CD14-positive monocyte (primary cell): ENCODE results near the gene RPLP2. TPM values are rescaled to one million over a fixed set of nuclear protein-coding genes. Genes with fewer than 3 reads are reported as not detected.

Experiments used
- DNase-seq, 3 donors: peaks; one replicate each; pipeline ENCODE4 v3.0.0-alpha.2; 2011 to 2022
- H2AFZ ChIP-seq: 2 replicates; pipeline ENCODE4 v1.6.0; 2012; ENCODE audit warnings: mild to moderate bottlenecking, low read depth, low read length, inconsistent platforms; ENCODE audit not compliant: insufficient read depth, poor library complexity, severe bottlenecking
- H3K27ac ChIP-seq, 2 donors: 1 replicate in 1 of 2; 2 replicates in 1 of 2; pipeline ENCODE4 v1.5.1; 2012 to 2013; ENCODE audit warnings: low read length in 2 of 2, control low read depth in 1 of 2, inconsistent platforms in 1 of 2, low read depth in 1 of 2, mild to moderate bottlenecking in 1 of 2
- H3K27me3 ChIP-seq, 2 donors: one replicate each; pipeline versions ENCODE4 v1.6.0 to v1.6.1; 2011 to 2013; ENCODE audit warnings: low read length in 2 of 2; ENCODE audit not compliant: control insufficient read depth in 2 of 2, insufficient read depth in 2 of 2
- H3K36me3 ChIP-seq, 2 donors: replicated peaks in 1 of 2; 1 replicate in 1 of 2; 2 replicates in 1 of 2; pipeline versions ENCODE4 v1.5.1 to v1.6.1; 2012 to 2013; ENCODE audit warnings: low read length in 2 of 2, control low read depth in 1 of 2, inconsistent platforms in 1 of 2, mild to moderate bottlenecking in 1 of 2; ENCODE audit not compliant: insufficient read depth in 2 of 2, control insufficient read depth in 1 of 2
- H3K4me1 ChIP-seq, 2 donors: 1 replicate in 1 of 2; 2 replicates in 1 of 2; pipeline versions ENCODE4 v1.5.1 to v1.6.1; 2012 to 2013; ENCODE audit warnings: low read length in 2 of 2, control low read depth in 1 of 2, inconsistent platforms in 1 of 2, mild to moderate bottlenecking in 1 of 2, moderate library complexity in 1 of 2; ENCODE audit not compliant: insufficient read depth in 2 of 2, control insufficient read depth in 1 of 2
- H3K4me2 ChIP-seq: replicated peaks from 2 replicates; pipeline ENCODE3; 2012; ENCODE audit warnings: low read length, moderate library complexity, mild to moderate bottlenecking; ENCODE audit not compliant: poor library complexity, severe bottlenecking; ENCODE audit errors: extremely low read depth
- H3K4me3 ChIP-seq, 3 experiments: fragments of 200-600 bp in 1 of 3; sonication (generic) in 1 of 3; replicated peaks in 1 of 3; 1 replicate in 2 of 3; 2 replicates in 1 of 3; pipeline ENCODE4 v1.5.1; 2011 to 2013; ENCODE audit warnings: low read length in 3 of 3, mild to moderate bottlenecking in 3 of 3, control low read depth in 2 of 3, low read depth in 2 of 3, inconsistent platforms in 1 of 3, moderate library complexity in 1 of 3
- H3K79me2 ChIP-seq: 2 replicates; pipeline ENCODE4 v1.6.0; 2012; ENCODE audit warnings: mild to moderate bottlenecking, control low read depth, inconsistent platforms, low read length, moderate library complexity; ENCODE audit not compliant: insufficient read depth
- H3K9ac ChIP-seq: 2 replicates; pipeline ENCODE4 v1.6.0; 2017; ENCODE audit warnings: low read length, mild to moderate bottlenecking; ENCODE audit not compliant: insufficient read depth, poor library complexity, severe bottlenecking
- H3K9me3 ChIP-seq, 2 donors: replicated peaks in 1 of 2; 1 replicate in 1 of 2; 2 replicates in 1 of 2; pipeline versions ENCODE4 v1.5.1 to v1.6.1; 2012 to 2013; ENCODE audit warnings: low read length in 2 of 2, control low read depth in 1 of 2; ENCODE audit not compliant: control insufficient read depth in 1 of 2, insufficient read depth in 1 of 2
- H4K20me1 ChIP-seq: 2 replicates; pipeline ENCODE4 v1.6.0; 2012; ENCODE audit warnings: mild to moderate bottlenecking, low read length, control low read depth, moderate library complexity; ENCODE audit not compliant: insufficient read depth
- H3K27ac Mint-ChIP-seq, 7 donors: one replicate each; pipeline ENCODE4 v1.8.0; 2020; ENCODE audit warnings: mild to moderate bottlenecking in 7 of 7, mixed read lengths in 7 of 7, moderate library complexity in 6 of 7, inconsistent platforms in 2 of 7
- H3K27me3 Mint-ChIP-seq, 3 donors: one replicate each; pipeline ENCODE4 v1.8.0; 2021 to 2022; ENCODE audit warnings: low read depth in 3 of 3, mild to moderate bottlenecking in 3 of 3, mixed read lengths in 3 of 3, moderate library complexity in 3 of 3, inconsistent platforms in 1 of 3
- H3K36me3 Mint-ChIP-seq, 2 donors: one replicate each; pipeline ENCODE4 v1.8.0; 2020; ENCODE audit warnings: mixed read lengths in 2 of 2, inconsistent platforms in 1 of 2, mild to moderate bottlenecking in 1 of 2
- H3K4me1 Mint-ChIP-seq: one replicate; pipeline ENCODE4 v1.8.0; 2020; ENCODE audit warnings: mild to moderate bottlenecking, mixed read lengths
- H3K4me3 Mint-ChIP-seq, 2 donors: one replicate each; pipeline ENCODE4 v1.8.0; 2020; ENCODE audit warnings: mild to moderate bottlenecking in 2 of 2, mixed read lengths in 2 of 2, moderate library complexity in 1 of 2
- H3K9me3 Mint-ChIP-seq, 7 donors: one replicate each; pipeline ENCODE4 v1.8.0; 2020 to 2022; ENCODE audit warnings: mixed read lengths in 7 of 7, mild to moderate bottlenecking in 6 of 7, moderate library complexity in 6 of 7, inconsistent platforms in 2 of 7
- CTCF ChIP-seq: fragments of 200-600 bp; IDR thresholded peaks from one replicate; pipeline ENCODE4 v1.8.0; 2022; ENCODE audit warnings: antibody characterized with exemption, mild to moderate bottlenecking
- WGBS: methylation state at CpG from one replicate; pipeline ENCODE4 v1.1.5; 2013; ENCODE audit warnings: missing lambda C conversion rate; ENCODE audit not compliant: insufficient coverage; 5-methylcytosine and 5-hydroxymethylcytosine counted together
- intact Hi-C, 2 donors: fragments of 100-400 bp; cut with micrococcal nuclease; formaldehyde crosslinking; loops; one replicate each; pipeline versions ENCODE4 v1.15.0 to v1.15.1; 2023
- polyA plus RNA-seq, 3 donors: library from polyadenylated mRNA; depleted of rRNA in 1 of 3; unstranded in 2 of 3; stranded (reverse) in 1 of 3; fragments of 300-500 nt in 2 of 3; fragments of >200 nt in 1 of 3; fragmentation: Illumina TruSeq in 2 of 3; gene quantifications; 1 replicate in 2 of 3; 2 replicates in 1 of 3; pipeline ENCODE4 v1.2.3, GENCODE V29; 2012 to 2021

RPLP2 gene
- polyA plus RNA-seq, 3 donors: 879 to 1,191 (median 990) TPM

GRCh38 chr11:804599-804964 lies 5.2 kb upstream of the RPLP2 start:
- 9% methylated on average over 12 of the region's 18 CpGs for WGBS
- H3K9me3 Mint-ChIP-seq: peaks cover 0 to 3% (median 0%) of the 10 kb centered on the region in 7 donors
- peak overlapping the region; percentile 76 to 83 for H3K4me3 Mint-ChIP-seq

More at GRCh38 chr11:804599-804964, 5.2 kb upstream of the RPLP2 start:
- H3K4me1 ChIP-seq: peaks cover 29 to 32% of the 10 kb centered on the region in 2 donors
- H3K36me3 ChIP-seq: peaks cover 13 to 15% of the 10 kb centered on the region in 2 donors
- H3K9me3 ChIP-seq: no peaks in the 10 kb centered on the region
- H3K4me3 ChIP-seq: peak overlapping the region; percentile 39 to 80 (median 48)
- peaks cover 3 to 22% of the 10 kb centered on the region in 2 donors for H3K36me3 Mint-ChIP-seq
- intact Hi-C loops: no loop called here
- DNase-seq: no peak
- H3K4me2 ChIP-seq: peak overlapping the region; percentile 89
- peak overlapping the region; percentile 87 for H2AFZ ChIP-seq
- H3K27ac Mint-ChIP-seq: no peak overlapping the region
- H3K4me1 Mint-ChIP-seq: peaks cover 30% of the 10 kb centered on the region
- H3K79me2 ChIP-seq: peaks cover 28% of the 10 kb centered on the region
- H3K27me3 Mint-ChIP-seq: peaks cover 0 to 5% (median 2%) of the 10 kb centered on the region in 3 donors
- no peak overlapping the region for H3K27ac ChIP-seq
- no peaks in the 10 kb centered on the region for H3K27me3 ChIP-seq
- peak overlapping the region; percentile 67 for H3K9ac ChIP-seq
- peaks cover 11% of the 10 kb centered on the region for H4K20me1 ChIP-seq
- no peak for TF ChIP-seq CTCF
